Neuronal stem cell (in vitro differentiated cells): ENCODE measurements around the gene CD19.
A peak's percentile ranks its signal among the peaks of the same experiment; 100 is the strongest.
"Not testable (repeated sequence)": the region's sequence is repeated elsewhere in the genome, so short reads cannot be mapped to it uniquely, and the experiment has no call there.

Source experiments
- DNase-seq: peaks from one replicate; pipeline ENCODE4 v3.0.0-alpha.2; 2013; ENCODE audit warnings: low spot score
- H2AFZ ChIP-seq: one replicate; pipeline ENCODE4 v1.6.1; 2013; ENCODE audit warnings: mild to moderate bottlenecking, low read length, inconsistent platforms
- H2AK5ac ChIP-seq: 2 replicates; pipeline ENCODE4 v1.6.1; 2013; ENCODE audit warnings: low read depth, mild to moderate bottlenecking, inconsistent platforms, low read length, moderate library complexity, mixed read lengths
- H2BK120ac ChIP-seq: 2 replicates; pipeline ENCODE4 v1.6.1; 2013; ENCODE audit warnings: low read depth, mild to moderate bottlenecking, inconsistent platforms, low read length, moderate library complexity, mixed read lengths
- H2BK12ac ChIP-seq: one replicate; pipeline ENCODE4 v1.6.1; 2013; ENCODE audit warnings: low read length, inconsistent platforms
- H2BK15ac ChIP-seq: 2 replicates; pipeline ENCODE4 v1.6.1; 2013; ENCODE audit warnings: mild to moderate bottlenecking, low read length, inconsistent platforms, mixed read lengths
- H2BK5ac ChIP-seq: one replicate; pipeline ENCODE4 v1.6.1; 2013; ENCODE audit warnings: inconsistent platforms, mild to moderate bottlenecking, low read length, moderate library complexity
- H3K14ac ChIP-seq: one replicate; pipeline ENCODE4 v1.6.1; 2013; ENCODE audit warnings: low read length, inconsistent platforms
- H3K18ac ChIP-seq: 2 replicates; pipeline ENCODE4 v1.6.1; 2013; ENCODE audit warnings: low read length, inconsistent platforms
- H3K23ac ChIP-seq: 2 replicates; pipeline ENCODE4 v1.6.1; 2013; ENCODE audit warnings: low read depth, mild to moderate bottlenecking, mixed read lengths, low read length, inconsistent platforms; ENCODE audit not compliant: poor library complexity
- H3K27ac ChIP-seq: replicated peaks from 3 replicates; pipeline ENCODE4 v1.5.1; 2013; ENCODE audit warnings: low read length, inconsistent platforms
- H3K27me3 ChIP-seq, 3 experiments: 2 replicates each; pipeline ENCODE4 v1.6.1; 2013; ENCODE audit warnings: low read length in 3 of 3, mild to moderate bottlenecking in 2 of 3, inconsistent platforms in 1 of 3, low read depth in 1 of 3, mixed read lengths in 1 of 3, moderate library complexity in 1 of 3; ENCODE audit not compliant: control insufficient read depth in 3 of 3, insufficient read depth in 3 of 3
- H3K36me3 ChIP-seq, 2 donors: replicated peaks in 1 of 2; 2 replicates each; pipeline ENCODE4 v1.6.1; 2013; ENCODE audit warnings: low read length in 2 of 2; ENCODE audit not compliant: control insufficient read depth in 2 of 2, insufficient read depth in 2 of 2
- H3K4ac ChIP-seq: 2 replicates; pipeline ENCODE4 v1.6.1; 2013; ENCODE audit warnings: inconsistent platforms, mild to moderate bottlenecking, low read length, moderate library complexity
- H3K4me1 ChIP-seq, 2 donors: 1 replicate in 1 of 2; 2 replicates in 1 of 2; pipeline ENCODE4 v1.6.1; 2013; ENCODE audit warnings: low read length in 2 of 2, low read depth in 1 of 2; ENCODE audit not compliant: control insufficient read depth in 2 of 2, insufficient read depth in 1 of 2
- H3K4me2 ChIP-seq: one replicate; pipeline ENCODE4 v1.6.1; 2013; ENCODE audit warnings: mild to moderate bottlenecking, low read length, inconsistent platforms; ENCODE audit not compliant: insufficient read depth, poor library complexity, severe bottlenecking
- H3K4me3 ChIP-seq, 2 donors: 2 replicates each; pipeline ENCODE4 v1.5.1; 2013; ENCODE audit warnings: low read length in 2 of 2, mild to moderate bottlenecking in 2 of 2, inconsistent platforms in 1 of 2, moderate library complexity in 1 of 2
- H3K79me1 ChIP-seq: one replicate; pipeline ENCODE4 v1.6.1; 2013; ENCODE audit warnings: low read depth, mild to moderate bottlenecking, inconsistent platforms, low read length, moderate library complexity
- H3K9ac ChIP-seq: one replicate; pipeline ENCODE4 v1.6.1; 2013; ENCODE audit warnings: mild to moderate bottlenecking, low read depth, low read length, inconsistent platforms; ENCODE audit not compliant: poor library complexity
- H3K9me3 ChIP-seq, 2 donors: replicated peaks in 1 of 2; 2 replicates each; pipeline versions ENCODE3 to v1.6.1; 2013; ENCODE audit warnings: low read length in 2 of 2, mild to moderate bottlenecking in 2 of 2, inconsistent platforms in 1 of 2, low read depth in 1 of 2, mixed read lengths in 1 of 2, moderate library complexity in 1 of 2; ENCODE audit not compliant: control insufficient read depth in 2 of 2, insufficient read depth in 1 of 2
- H4K8ac ChIP-seq: one replicate; pipeline ENCODE4 v1.6.1; 2013; ENCODE audit warnings: low read depth, mild to moderate bottlenecking, inconsistent platforms, low read length, moderate library complexity
- H4K91ac ChIP-seq: one replicate; pipeline ENCODE4 v1.6.1; 2013; ENCODE audit warnings: low read length, low read depth, mild to moderate bottlenecking, inconsistent platforms; ENCODE audit not compliant: poor library complexity
- WGBS, 2 donors: extraction: QIAGEN DNeasy Blood & Tissue Kit; methylation state at CpG; one replicate each; pipeline ENCODE4 v1.1.7; 2013; ENCODE audit warnings: missing lambda C conversion rate in 2 of 2, mixed read lengths in 1 of 2; ENCODE audit not compliant: insufficient read length in 2 of 2, insufficient replicate concordance in 1 of 2; ENCODE audit errors: extremely low coverage in 2 of 2; 5-methylcytosine and 5-hydroxymethylcytosine counted together

CD19 gene

GRCh38 chr16:28980330-28980729, 48.6 kb downstream of the CD19 start:
- H3K23ac ChIP-seq, H2BK120ac ChIP-seq, H3K18ac ChIP-seq, H2BK12ac ChIP-seq, DNase-seq, H3K4me1 ChIP-seq, H3K4ac ChIP-seq, H3K14ac ChIP-seq, H2AFZ ChIP-seq, H3K27me3 ChIP-seq, H2AK5ac ChIP-seq, H3K79me1 ChIP-seq, H4K8ac ChIP-seq, H2BK15ac ChIP-seq, H3K9me3 ChIP-seq, H4K91ac ChIP-seq, H3K4me3 ChIP-seq, H3K4me2 ChIP-seq, H3K27ac ChIP-seq, H3K9ac ChIP-seq, H2BK5ac ChIP-seq: not testable (repeated sequence)
- WGBS, 2 donors: no CpG with 5 or more reads among the region's 7 CpGs
- H3K36me3 ChIP-seq: peaks cover 13 to 40% of the 10 kb centered on the region in 2 donors

- Histone ChIP-seq H3K4ac (no peak overlapping the region), H3K36me3 (peaks cover 13 to 40% of the 10 kb centered on the region in 2 donors), H3K18ac (no peak overlapping the region), H2AK5ac (no peak overlapping the region), H2BK15ac (no peak overlapping the region), H3K14ac (no peak overlapping the region), H2AFZ (no peak overlapping the region), H4K91ac (no peak overlapping the region), H2BK120ac (no peak overlapping the region), H3K27me3 (no peaks in the 10 kb centered on the region), H3K4me2 (no peak overlapping the region), H2BK5ac (no peak overlapping the region), H3K9me3 (peaks cover 3 to 5% of the 10 kb centered on the region in 2 donors), H3K4me3 (no peak overlapping the region), H3K23ac (no peak overlapping the region), H3K79me1 (no peaks in the 10 kb centered on the region), H3K9ac (no peak overlapping the region), H2BK12ac (no peak overlapping the region), H3K27ac (no peak overlapping the region), H4K8ac (no peak overlapping the region), H3K4me1 (no peaks in the 10 kb centered on the region)
- WGBS, 2 donors: no CpG with 5 or more reads among the region's 7 CpGs
- DNase-seq: no peak
These were observed 49.2 kb downstream of the CD19 start for GRCh38 chr16:28980929-28981328.

GRCh38 chr16:28981517-28981916, 49.7 kb downstream of the CD19 start:
- Histone ChIP-seq H2AFZ (no peak overlapping the region), H3K18ac (no peak overlapping the region), H2AK5ac (no peak overlapping the region), H3K79me1 (peaks cover under 1% of the 10 kb centered on the region), H3K4me3 (no peak overlapping the region), H3K9me3 (peaks cover 3 to 5% of the 10 kb centered on the region in 2 donors), H3K27me3 (no peaks in the 10 kb centered on the region), H4K8ac (peak overlapping the region; percentile 96), H3K27ac (no peak overlapping the region), H2BK5ac (no peak overlapping the region), H3K4me2 (no peak overlapping the region), H3K4me1 (no peaks in the 10 kb centered on the region), H3K36me3 (peaks cover 16 to 40% of the 10 kb centered on the region in 2 donors), H2BK120ac (no peak overlapping the region), H4K91ac (no peak overlapping the region), H3K4ac (no peak overlapping the region), H2BK15ac (no peak overlapping the region), H3K23ac (no peak overlapping the region), H3K9ac (no peak overlapping the region), H3K14ac (no peak overlapping the region), H2BK12ac (no peak overlapping the region)
- no peak for DNase-seq
- no CpG with 5 or more reads among the region's 12 CpGs for WGBS, 2 donors

GRCh38 chr16:28982418-28982817, 50.6 kb downstream of the CD19 start:
- peak overlapping the region; percentile 34 for H2BK120ac ChIP-seq
- H3K23ac ChIP-seq: no peak overlapping the region
- no peak overlapping the region for H3K18ac ChIP-seq
- H3K27me3 ChIP-seq: no peaks in the 10 kb centered on the region
- H3K9me3 ChIP-seq: peaks cover 3 to 5% of the 10 kb centered on the region in 2 donors
- H2AK5ac ChIP-seq: no peak overlapping the region
- H3K4me2 ChIP-seq: no peak overlapping the region
- WGBS, 2 donors: no CpG with 5 or more reads among the region's 10 CpGs
- no peak overlapping the region for H3K4ac ChIP-seq
- no peak overlapping the region for H4K8ac ChIP-seq
- peaks cover 1% of the 10 kb centered on the region for H3K79me1 ChIP-seq
- no peak overlapping the region for H3K27ac ChIP-seq
- H2BK15ac ChIP-seq: no peak overlapping the region
- no peak overlapping the region for H3K9ac ChIP-seq
- H2BK5ac ChIP-seq: no peak overlapping the region
- H2BK12ac ChIP-seq: no peak overlapping the region
- peak overlapping the region; percentile 4 for H3K14ac ChIP-seq
- H3K4me3 ChIP-seq: no peak overlapping the region
- no peak for DNase-seq
- peaks cover 16 to 40% of the 10 kb centered on the region in 2 donors for H3K36me3 ChIP-seq
- H4K91ac ChIP-seq: no peak overlapping the region
- no peaks in the 10 kb centered on the region for H3K4me1 ChIP-seq
- no peak overlapping the region for H2AFZ ChIP-seq
